Heart right ventricle (tissue), 16 donors: ENCODE results near the gene PPFIA1. TPM values are rescaled to one million over a fixed set of nuclear protein-coding genes. Genes with fewer than 3 reads are reported as not detected.

Experiments
- ATAC-seq, 8 donors: fragments of 200-7000 bp; cut with Tn5 transposase; one replicate each; pipeline ENCODE4 v1.9.1; 2020; ENCODE audit warnings: mild to moderate bottlenecking in 8 of 8, moderate library complexity in 8 of 8, moderate number of reproducible peaks in 1 of 8
- DNase-seq, 2 donors: peaks; one replicate each; pipeline ENCODE4 v3.0.0-alpha.2; 2020
- H3K27ac ChIP-seq, 10 donors: fragments of 200-600 bp; sonication (generic) in 2 of 10; one replicate each; pipeline versions ENCODE4 v1.5.0 to v1.8.0; 2020 to 2022; ENCODE audit warnings: mild to moderate bottlenecking in 3 of 10
- H3K27me3 ChIP-seq, 7 donors: fragments of 200-600 bp; one replicate each; pipeline ENCODE4 v1.8.0; 2021 to 2022; ENCODE audit warnings: mild to moderate bottlenecking in 2 of 7
- H3K36me3 ChIP-seq, 9 donors: fragments of 200-600 bp; sonication (generic) in 1 of 9; one replicate each; pipeline versions ENCODE4 v1.5.0 to v1.8.0; 2020 to 2022; ENCODE audit warnings: mild to moderate bottlenecking in 2 of 9
- H3K4me1 ChIP-seq, 9 donors: fragments of 200-600 bp; sonication (generic) in 1 of 9; one replicate each; pipeline versions ENCODE4 v1.5.0 to v1.8.0; 2020 to 2022; ENCODE audit warnings: mild to moderate bottlenecking in 4 of 9
- H3K4me3 ChIP-seq, 10 donors: fragments of 200-600 bp; sonication (generic) in 2 of 10; one replicate each; pipeline versions ENCODE4 v1.5.0 to v1.8.0; 2020 to 2022; ENCODE audit warnings: mild to moderate bottlenecking in 7 of 10, moderate library complexity in 2 of 10
- H3K9me3 ChIP-seq, 11 donors: fragments of 200-600 bp in 10 of 11; sonication (generic) in 2 of 11; one replicate each; pipeline versions ENCODE4 v1.5.0 to v1.8.0; 2013 to 2022; ENCODE audit warnings: mild to moderate bottlenecking in 2 of 11, control low read depth in 1 of 11, moderate library complexity in 1 of 11
- CTCF ChIP-seq, 9 donors: fragments of 200-600 bp; sonication (generic) in 2 of 9; IDR thresholded peaks; one replicate each; pipeline versions ENCODE4 v1.5.0 to v1.8.0; 2021 to 2022; ENCODE audit warnings: antibody characterized with exemption in 9 of 9, mild to moderate bottlenecking in 5 of 9, moderate library complexity in 1 of 9
- WGBS, 2 donors: extraction: QIAGEN DNeasy Blood & Tissue Kit; methylation state at CpG; one replicate each; pipeline ENCODE4 v1.1.7; 2013; ENCODE audit warnings: inconsistent platforms in 1 of 2; 5-methylcytosine and 5-hydroxymethylcytosine counted together
- intact Hi-C, 10 donors: fragments of 100-400 bp; cut with DNase I; formaldehyde crosslinking; loops; one replicate each; pipeline versions ENCODE4 v1.11.1 to v1.14.2; 2022
- polyA plus RNA-seq, 2 donors: library from polyadenylated mRNA; stranded (reverse); fragments of 200-250 nt; gene quantifications; one replicate each; pipeline ENCODE4 v1.2.3, GENCODE V29; 2013
- total RNA-seq, 10 donors: library from RNA; stranded (reverse); fragmentation: NEBNext Ultra II Directional in 3 of 10; extraction: Animal tissue kit (Norgen Biotek cat#: 25700) in 3 of 10; gene quantifications; one replicate each; pipeline versions ENCODE4 v1.2.1 to v1.2.4, GENCODE V29; 2021 to 2023
- donor health status: Arrhythmogenic right ventricular cardiomyopathy.
- donor health status: ischemic (EF 13 %, LVEDD 7.1; RV severe dilation, severe dysfunction).
- donor health status: healthy with polysubstance abuse.
- donor health status: DM: no; HTN: yes; CAD: no.
- donor health status: DM: no; HTN: no; CAD: no.
- donor health status: ischemic (EF 25% LVEDD 6.9; RV normal size, moderate dysfunction).
- donor health status: ischemic (EF 25% LVEDD 5.7; RV mildly dilated, moderate dysfunction).
- donor health status: healthy.
- donor health status: DM: yes; HTN: yes; CAD: no.
- donor health status: Ischemic cardiomyopathy.
- donor health status: ischemic (EF 35%, LVEDD 5.7; RV mildly dilated, moderate dysfunction).
- donor health status: nonischemic (EF 11% LVEDD 7.7; RV severe dilation, severe dysfunction).
- donor health status: DM: yes; HTN: yes; CAD: no.
- donor health status: PGD.
- donor health status: ischemic (EF 29% LVEDD 5.4; RV normal size, mild dysfunction).
- donor health status: nonischemic (EF 23%, LVEDD 6.1; RV moderate dilation, normal function).

PPFIA1 gene
- total and polyA plus RNA-seq, 12 donors, result 14.0 to 57.2 (median 39.0) TPM

- Histone ChIP-seq H3K36me3 (peaks cover 0 to 47% (median 0%) of the 10 kb centered on the region in 9 donors), H3K27ac (no peak overlapping the region), H3K27me3 (no peaks in the 10 kb centered on the region), H3K4me1 (peaks cover 0 to 14% (median 0%) of the 10 kb centered on the region in 9 donors), H3K4me3 (no peak overlapping the region), H3K9me3 (no peaks in the 10 kb centered on the region)
- TF ChIP-seq CTCF (IDR thresholded peaks at IDR 0.05), result no peak
- DNase-seq, result no peak
- intact Hi-C loops, result no loop called here
- ATAC-seq, result no peak
Measured at GRCh38 chr11:70297341-70297740, 26.9 kb downstream of the PPFIA1 start.

- Histone ChIP-seq H3K9me3 (no peaks in the 10 kb centered on the region), H3K4me3 (no peak overlapping the region), H3K27me3 (no peaks in the 10 kb centered on the region), H3K36me3 (peaks cover 0 to 37% (median 0%) of the 10 kb centered on the region in 9 donors), H3K27ac (no peak overlapping the region), H3K4me1 (peaks cover 0 to 21% (median 0%) of the 10 kb centered on the region in 9 donors)
- WGBS, 2 donors, result 88 to 92% methylated on average over 5 of the region's 5 CpGs
- no peak for TF ChIP-seq CTCF (IDR thresholded peaks at IDR 0.05)
- intact Hi-C loops, result no loop called here
- DNase-seq (no peak), ATAC-seq (no peak)
Measured at GRCh38 chr11:70298243-70298915, 27.9 kb downstream of the PPFIA1 start.

- ATAC-seq (no peak), DNase-seq (no peak)
- H3K27ac ChIP-seq, result no peak overlapping the region
- 95 to 96% methylated on average over 11 of the region's 11 CpGs for WGBS, 2 donors
- TF ChIP-seq CTCF (IDR thresholded peaks at IDR 0.05), result no peak
- no peaks in the 10 kb centered on the region for H3K9me3 ChIP-seq
- no peak overlapping the region for H3K4me3 ChIP-seq
- no peaks in the 10 kb centered on the region for H3K27me3 ChIP-seq
- peaks cover 0 to 34% (median 0%) of the 10 kb centered on the region in 9 donors for H3K36me3 ChIP-seq
- intact Hi-C loops, result no loop called here
- H3K4me1 ChIP-seq, result peaks cover 0 to 23% (median 0%) of the 10 kb centered on the region in 9 donors
Measured at GRCh38 chr11:70299636-70300035, 29.1 kb downstream of the PPFIA1 start.

- H3K27me3 ChIP-seq, result no peaks in the 10 kb centered on the region
- ATAC-seq (no peak), DNase-seq (no peak)
- no peaks in the 10 kb centered on the region for H3K9me3 ChIP-seq
- H3K4me1 ChIP-seq, result peaks cover 0 to 23% (median 0%) of the 10 kb centered on the region in 9 donors
- no peak overlapping the region for H3K27ac ChIP-seq
- WGBS, 2 donors, result 95 to 96% methylated on average over 2 of the region's 2 CpGs
- intact Hi-C loops, result no loop called here
- no peak overlapping the region for H3K4me3 ChIP-seq
- peaks cover 0 to 34% (median 0%) of the 10 kb centered on the region in 9 donors for H3K36me3 ChIP-seq
- no peak for TF ChIP-seq CTCF (IDR thresholded peaks at IDR 0.05)
Measured at GRCh38 chr11:70301191-70301590, 30.7 kb downstream of the PPFIA1 start.
